Suprapubic skin (tissue), 3 donors: ENCODE results near the gene GRK5.

Experiments
- CTCF ChIP-seq, 2 donors: fragments of 200-600 bp in 1 of 2; fragments of 450-650 bp in 1 of 2; sonication (generic) in 1 of 2; IDR thresholded peaks; one replicate each; pipeline ENCODE4 v1.5.1; 2016 to 2019; ENCODE audit warnings: antibody characterized with exemption in 2 of 2, mild to moderate bottlenecking in 1 of 2, moderate library complexity in 1 of 2
- POLR2AphosphoS5 ChIP-seq, 3 donors: sonication (generic); formaldehyde crosslinking; IDR thresholded peaks; one replicate each; pipeline ENCODE4 v1.6.1; 2017; ENCODE audit warnings: antibody characterized with exemption in 3 of 3

- no peak for TF ChIP-seq POLR2AphosphoS5 (IDR thresholded peaks at IDR 0.05)
- no peak for TF ChIP-seq CTCF (IDR thresholded peaks at IDR 0.05)
These were observed 140.0 kb downstream of the GRK5 start for GRCh38 chr10:119347181-119347974.
